OCI-M1 (cell line): ENCODE data around the gene TCF4.
A peak's percentile ranks its signal among the peaks of the same experiment; 100 is the strongest.

ENCODE experiments used
- DNase-seq: peaks from one replicate; lab custom pipeline; 2025; lab: John Stamatoyannopoulos, UW

The TCF4 gene

DNA sequence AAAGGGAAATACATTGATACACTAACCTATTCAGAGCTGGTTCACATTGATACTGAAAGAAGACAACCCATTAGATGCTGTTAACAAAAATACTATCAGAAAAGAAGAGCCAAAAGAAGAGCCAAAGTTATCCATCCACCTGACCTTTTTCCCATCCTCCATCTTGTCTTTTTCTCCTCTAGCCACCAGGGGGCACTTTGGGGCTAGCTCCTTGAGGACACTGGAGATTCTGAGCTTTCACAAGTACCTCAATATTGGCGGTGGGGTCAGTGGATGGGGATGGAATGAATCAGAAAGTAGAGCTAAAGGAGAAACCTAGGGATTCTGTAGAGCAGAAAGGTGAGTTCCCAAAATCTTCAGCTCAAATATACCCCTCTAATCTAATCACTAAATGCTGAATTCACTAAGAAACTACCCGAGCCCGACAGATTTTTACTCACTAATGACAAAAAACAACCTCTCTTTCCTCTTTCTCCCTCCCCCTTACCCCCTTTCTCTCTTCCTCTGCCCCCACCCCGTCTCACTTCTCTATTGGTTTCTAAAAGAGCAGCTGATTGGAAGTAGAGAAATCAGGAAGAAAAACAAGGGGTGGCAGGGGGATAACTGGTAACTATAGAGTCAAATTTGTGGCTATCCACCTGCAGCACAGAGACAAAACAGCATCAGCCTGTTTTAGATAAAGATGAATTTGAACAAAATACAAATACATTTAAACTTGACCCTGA lies 203.3 kb downstream of the TCF4 start:
- peak; percentile 76 for DNase-seq

DNA sequence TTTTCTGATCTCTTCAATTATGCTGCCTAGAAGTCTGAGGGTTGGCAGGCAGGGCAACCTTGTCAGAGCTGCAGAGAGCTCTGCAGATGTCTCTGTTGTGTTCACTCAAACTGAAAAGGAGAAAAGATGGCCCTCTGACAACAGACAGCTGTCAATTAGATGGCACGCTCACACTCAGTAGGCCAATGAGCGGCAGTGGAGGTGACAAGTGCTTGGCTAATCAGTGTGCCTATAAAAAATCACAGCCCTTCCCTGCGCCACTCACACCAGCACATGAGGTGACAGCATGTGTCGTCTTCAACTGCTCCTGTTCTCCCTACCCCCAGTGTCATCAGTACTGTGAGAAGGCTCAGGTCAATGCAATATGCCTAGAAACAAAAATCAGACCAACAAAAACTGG lies 203.9 kb downstream of the TCF4 start:
- no peak for DNase-seq

DNA sequence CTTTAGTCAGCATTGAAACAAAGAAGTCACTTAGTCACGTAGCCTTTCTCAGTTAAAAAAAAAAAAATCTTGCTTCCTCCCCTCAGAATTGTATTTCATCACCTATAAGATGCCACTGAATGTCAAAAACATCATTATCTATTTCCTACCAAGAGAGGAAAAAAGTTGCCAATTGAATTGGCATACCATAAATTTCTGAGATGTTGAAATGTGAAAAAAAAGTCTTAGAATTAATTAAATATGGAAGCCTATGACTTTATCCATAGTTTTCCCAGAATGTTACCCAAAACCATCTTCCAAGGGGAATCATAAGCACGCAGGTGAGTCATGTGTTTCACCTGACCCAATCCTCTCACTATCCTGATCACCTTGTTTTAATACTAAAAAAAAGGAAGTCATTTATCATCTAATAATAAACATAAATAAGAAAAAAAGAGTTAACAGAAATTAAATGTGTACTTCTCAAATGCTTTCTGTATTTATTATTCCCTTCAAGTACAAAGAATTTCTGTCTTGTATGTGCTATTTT lies 205.7 kb downstream of the TCF4 start:
- no peak for DNase-seq

DNA sequence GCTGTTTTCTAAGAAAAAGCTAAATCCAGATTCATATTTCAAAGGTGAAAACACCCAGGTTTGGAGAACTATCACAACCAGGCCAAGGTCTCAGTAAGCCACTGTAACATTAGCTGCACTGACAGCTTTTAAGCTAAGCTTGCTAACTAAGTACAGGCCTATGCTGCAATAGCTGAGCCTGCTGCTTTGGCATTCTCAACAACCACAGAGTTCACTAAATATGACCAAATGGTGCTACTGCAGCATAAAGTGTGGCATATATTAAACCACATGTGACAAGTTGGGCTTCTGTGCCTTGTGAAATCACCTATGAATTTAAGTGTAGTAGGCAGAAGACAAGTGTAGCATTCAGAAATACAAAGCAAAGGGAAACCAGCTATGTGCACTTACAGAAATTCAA lies 206.7 kb downstream of the TCF4 start:
- no peak for DNase-seq

DNA sequence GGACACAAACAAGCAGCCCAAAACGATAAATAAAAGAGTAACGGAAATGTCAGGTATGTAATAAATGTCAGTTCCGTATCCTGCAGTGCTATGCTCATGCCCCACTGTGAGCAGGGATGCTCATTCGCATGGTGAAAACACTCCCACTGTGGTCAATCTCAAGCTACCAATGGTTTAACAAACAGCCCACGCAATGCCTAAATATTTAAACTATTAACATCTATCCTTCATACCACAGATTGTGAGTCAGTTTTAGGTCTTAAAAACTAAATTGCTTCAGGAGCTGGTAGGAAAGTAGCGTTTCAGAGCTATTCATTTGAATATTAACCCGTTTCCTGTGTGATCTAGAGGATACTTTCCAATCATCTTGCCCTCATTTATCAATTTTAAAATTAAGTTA lies 207.4 kb downstream of the TCF4 start:
- DNase-seq: no peak

DNA sequence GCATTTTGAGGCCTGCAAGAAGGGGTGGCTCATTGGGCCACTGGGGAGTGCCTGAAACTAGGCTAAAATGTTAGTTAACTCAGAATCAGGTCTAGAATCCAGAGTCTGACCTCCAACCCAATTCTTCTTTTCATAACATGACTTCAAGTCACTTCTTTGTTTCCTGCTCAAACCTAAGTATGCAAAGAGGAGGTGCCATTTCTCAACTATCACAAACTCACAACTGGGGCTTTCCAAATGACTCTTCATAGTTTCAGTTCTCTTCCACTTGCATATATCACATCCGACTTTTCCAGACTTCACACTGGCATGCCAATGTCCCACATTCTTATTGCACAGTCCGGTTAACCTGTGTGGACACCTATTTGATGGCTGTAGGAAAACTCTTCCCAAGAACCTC lies 211.6 kb downstream of the TCF4 start:
- no peak for DNase-seq

DNA sequence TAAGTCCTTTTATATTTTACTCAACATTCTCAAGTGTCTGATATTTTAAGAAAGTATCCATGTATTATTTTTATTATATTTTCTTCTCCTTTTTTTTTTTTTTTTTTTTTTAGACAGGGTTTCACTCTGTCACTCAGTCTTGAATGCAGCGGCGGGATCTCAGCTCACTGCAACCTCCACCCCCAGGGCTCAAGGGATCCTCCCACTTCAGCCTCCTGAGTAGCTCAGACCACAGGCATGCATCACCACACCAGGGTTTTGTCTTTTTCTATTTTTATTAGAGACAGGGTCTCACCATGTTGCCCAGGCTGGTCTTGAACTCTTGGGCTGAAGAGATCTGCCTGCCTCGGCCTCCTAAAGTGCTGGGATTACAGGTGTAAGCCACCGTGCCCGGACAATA lies 212.1 kb downstream of the TCF4 start:
- DNase-seq: no peak

DNA sequence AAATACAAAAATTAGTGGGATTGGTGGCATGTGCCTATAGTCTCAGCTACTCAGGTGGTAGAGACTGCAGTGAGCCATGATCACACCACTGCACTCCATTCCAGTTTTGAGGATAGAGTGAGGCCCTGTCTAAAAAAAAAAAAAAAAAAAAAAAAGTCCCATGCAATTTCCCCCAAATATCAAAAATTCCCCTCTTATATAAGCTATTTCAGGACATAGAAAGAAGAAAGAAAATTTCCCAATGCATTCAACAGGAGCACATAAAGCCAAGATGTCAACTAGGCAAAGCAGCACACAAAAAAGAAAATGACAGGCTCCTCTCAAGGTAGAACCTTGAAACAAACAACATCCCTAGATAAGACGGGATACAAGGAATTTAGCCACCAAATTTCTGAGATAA lies 213.3 kb downstream of the TCF4 start:
- DNase-seq: no peak

DNA sequence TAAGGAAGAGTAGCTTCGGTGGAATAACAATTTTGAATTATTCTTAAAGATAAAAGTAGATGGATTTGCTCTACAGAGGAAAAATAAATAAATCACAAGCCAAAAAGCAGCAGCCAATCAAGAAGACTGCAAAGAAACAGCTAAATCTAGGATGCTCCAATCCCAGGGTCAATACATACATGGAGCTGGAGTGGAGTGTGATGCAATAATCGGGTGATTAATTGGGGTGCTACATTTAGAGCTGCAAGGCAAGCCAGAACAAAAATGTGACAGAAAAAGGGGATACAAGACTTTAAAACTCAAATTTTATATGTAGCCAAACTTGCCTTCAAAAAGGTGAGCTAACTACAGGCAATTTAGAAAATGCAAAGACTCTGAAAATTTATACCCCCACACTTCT lies 215.8 kb downstream of the TCF4 start:
- DNase-seq: no peak

DNA sequence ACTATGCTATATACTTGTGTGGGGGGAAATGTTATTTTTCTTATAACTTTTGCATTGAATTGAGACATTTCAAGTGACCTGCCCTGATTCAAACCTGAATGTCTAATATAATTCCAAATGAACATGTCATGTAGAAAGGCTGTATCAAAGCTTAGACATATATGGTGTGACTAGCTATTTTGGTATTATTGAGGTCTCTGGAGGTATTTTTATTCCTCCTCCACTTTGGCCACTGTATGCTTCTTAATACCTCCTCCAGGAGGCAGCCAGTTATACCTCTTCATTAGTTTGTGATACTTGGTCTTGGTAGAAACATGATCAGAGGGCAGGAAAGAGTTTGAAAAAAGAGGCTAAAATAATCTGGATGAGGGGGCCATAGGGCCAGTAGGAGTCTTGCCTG lies 217.1 kb downstream of the TCF4 start:
- DNase-seq: no peak

DNA sequence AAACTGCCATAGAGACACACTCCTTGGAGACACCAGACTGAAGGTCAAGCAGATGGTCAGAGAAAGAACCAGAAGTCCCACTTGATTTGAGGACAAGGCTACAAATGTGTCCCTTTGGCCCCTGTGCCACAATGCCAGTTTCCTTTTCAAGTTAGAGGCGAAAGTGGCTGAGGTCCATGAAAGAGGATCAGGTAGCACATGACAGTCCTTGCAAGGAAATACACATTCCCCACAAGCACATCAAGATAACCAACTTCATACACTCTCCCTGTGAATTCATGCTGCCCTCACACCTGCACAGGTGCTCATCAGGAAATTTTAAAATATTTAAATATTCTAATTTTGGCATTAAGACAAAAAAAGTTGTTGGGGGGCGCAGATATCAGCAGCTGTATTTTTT lies 218.6 kb downstream of the TCF4 start:
- DNase-seq: no peak

DNA sequence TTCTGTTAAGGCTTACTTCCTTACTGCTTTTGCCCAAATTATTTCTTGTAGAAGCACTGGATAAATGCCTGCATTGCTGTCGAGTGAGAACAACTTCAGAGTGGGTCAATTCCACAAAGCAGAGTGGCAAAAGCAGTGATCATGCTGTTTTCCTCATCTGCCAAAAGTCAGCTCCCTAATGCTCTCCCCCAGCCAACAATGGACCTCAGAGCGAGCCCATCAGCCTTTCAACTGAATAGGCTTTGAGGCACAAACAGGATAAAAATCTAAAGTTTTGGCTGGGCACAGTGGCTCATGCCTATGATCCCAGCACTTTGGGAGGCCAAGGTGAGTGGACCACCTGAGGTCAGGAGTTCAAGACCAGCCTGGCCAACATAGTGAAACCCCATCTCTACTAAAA lies 222.7 kb downstream of the TCF4 start:
- DNase-seq: no peak

DNA sequence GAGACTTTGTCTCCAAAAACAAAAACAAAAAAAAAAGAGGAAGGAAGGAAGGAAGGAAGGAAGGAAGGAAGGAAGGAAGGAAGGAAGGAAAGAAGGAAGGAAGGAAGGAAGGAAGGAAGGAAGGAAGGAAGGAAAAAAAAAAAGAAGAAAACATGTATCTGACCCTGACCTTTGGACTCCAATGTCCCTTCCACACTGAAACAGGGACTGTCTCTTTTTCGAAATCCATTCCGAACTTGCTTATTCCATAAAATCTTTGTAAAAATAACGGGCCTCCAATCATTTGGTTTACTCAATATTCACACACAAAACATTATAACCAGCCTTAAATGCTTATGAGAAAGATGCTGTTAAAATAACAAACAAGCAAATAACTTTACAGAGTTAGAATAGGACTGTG lies 225.7 kb downstream of the TCF4 start:
- DNase-seq: peak; percentile 19

DNA sequence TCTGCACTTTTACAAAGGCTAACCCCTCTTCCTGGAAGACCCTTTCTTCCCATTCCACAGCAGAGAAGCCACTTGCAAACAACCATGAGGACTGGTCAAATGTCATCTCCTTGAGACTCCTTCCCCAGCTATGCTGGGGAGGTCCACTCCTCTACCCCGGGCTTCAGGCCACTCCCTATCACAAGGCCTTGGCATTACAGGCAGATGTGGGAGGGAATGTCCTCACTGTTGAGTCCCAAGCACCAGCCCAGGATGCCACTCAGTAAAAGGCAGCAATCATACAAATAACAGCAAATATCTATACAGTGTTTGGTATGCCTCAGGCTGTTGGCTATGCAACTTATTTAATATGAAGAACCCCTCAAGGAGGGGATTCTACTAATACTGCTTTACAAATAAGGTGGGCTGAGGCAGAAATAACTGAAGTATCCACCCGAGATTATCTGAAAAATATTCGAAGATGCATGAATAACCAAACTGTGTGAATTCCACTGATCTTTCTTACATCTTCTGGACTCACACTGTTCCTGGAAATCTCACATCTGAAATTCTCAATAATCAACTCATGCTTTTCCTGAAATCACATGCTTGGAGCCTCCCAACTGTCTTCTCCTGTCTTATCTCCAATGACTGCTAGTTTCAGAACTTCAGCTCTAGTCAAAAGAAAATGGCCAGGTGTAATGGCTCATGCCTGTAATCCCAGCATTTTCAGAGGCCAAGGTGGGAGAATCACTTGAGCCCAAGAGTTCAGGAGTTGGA lies 226.3 kb downstream of the TCF4 start:
- peak; percentile 64 for DNase-seq

DNA sequence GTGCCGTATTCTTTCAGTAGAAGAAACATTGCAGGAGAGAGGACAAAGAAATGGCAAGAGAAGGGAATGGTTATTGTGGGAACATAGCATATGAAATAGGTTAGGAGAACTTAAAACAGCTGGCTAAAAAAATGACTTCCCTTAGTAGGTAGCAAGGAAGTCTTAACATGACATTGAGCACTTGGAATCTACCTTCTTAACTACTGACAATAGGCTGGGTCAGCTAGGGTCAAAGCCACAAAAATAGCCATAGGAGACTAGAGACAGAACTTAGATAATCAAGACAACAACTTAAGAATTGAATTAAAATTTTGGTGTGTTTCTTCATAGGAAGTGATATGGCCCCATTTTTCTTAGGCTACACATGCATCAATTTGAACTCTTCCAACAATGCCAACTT lies 227.9 kb downstream of the TCF4 start:
- DNase-seq: no peak

DNA sequence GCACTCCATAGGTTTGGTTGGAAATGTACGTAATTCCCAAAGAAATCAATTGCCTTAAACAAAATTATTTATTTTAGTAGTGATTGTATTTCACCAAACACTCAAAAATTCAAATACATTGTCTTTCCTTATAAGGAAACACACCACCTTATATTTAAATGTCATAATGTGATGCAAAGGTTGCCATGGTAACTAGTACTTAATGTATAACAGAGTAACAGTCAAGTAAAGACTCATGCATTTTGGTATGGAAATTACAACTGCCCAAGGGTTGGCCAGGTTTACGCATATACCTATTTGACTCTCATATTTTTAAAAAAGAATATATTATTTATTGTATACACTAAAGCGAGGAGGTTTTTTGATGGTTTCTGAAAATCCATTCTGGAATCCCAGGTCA lies 231.2 kb downstream of the TCF4 start:
- DNase-seq: no peak

DNA sequence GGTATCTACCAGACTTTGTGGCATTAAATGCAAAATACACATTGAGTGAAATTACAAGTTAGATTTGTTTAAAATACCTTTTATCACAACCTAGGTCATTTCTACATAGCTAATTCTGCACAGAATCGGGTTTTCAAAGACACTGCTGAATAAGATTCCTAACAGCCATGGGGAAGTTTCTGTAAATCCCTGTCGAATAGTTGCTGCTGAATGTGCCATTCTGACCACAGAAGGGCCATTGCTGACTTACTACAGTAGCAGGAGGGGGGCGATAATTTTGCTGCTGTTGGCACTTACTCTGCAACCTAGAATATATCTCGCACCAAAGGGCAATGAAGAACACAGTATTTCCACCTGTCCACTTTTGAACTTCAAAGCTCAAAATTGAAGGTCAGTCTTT lies 232.8 kb downstream of the TCF4 start:
- DNase-seq: no peak

DNA sequence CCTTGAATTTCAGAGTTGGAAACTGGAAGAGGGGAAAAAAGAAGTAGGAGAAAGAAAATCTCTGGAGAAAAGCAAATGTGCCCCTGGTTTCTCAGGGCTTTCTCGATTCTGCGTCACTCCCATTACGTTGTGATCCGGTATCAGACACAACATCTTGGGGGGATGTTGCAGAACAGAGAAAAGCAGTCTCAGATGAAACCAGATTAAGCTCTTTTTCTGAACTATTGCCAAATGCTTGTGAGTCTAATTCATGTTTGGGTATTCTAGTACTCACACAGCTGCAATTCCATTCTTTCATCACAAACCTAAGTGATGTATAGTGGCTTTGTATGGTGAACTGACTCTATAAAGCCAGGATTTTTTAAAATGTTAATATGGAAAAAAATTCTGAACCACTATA lies 233.2 kb downstream of the TCF4 start:
- DNase-seq: no peak

DNA sequence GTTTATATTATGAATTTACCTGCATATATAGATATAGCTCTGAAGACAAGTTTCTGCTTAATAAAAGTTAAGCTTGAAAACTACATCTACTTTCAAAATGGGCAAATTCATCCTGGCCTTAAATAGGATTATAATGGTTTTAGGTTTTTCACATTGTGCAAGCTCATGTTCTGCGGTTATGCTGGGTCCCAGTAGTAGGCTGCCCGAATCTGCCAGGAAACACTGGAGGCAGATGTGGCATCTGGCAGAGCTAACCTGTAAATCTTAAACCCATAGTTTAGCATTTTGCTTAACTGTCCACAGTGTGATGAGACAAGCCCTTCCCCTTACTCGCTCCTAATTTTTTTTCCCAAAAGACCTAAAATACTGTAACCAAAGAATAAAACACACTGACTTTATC lies 234.2 kb downstream of the TCF4 start:
- no peak for DNase-seq

DNA sequence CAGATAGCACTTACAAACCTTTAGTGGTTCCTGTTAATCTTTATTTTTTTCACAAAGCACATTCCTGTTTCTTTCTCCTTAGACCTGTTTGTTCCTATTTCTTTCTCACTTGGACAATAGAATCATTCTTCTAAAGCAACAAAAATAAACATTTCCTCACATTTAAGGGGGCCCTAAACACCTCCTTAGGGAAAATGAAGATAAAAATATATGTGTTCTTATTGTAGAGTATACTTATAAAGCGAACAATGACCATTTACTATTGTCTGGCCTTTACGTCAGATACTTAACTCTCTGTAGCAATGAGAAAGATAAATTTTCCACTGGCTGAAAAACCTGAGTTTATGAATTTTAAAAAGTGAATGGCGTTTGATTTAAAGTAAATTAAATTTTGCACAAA lies 234.6 kb downstream of the TCF4 start:
- DNase-seq: no peak

DNA sequence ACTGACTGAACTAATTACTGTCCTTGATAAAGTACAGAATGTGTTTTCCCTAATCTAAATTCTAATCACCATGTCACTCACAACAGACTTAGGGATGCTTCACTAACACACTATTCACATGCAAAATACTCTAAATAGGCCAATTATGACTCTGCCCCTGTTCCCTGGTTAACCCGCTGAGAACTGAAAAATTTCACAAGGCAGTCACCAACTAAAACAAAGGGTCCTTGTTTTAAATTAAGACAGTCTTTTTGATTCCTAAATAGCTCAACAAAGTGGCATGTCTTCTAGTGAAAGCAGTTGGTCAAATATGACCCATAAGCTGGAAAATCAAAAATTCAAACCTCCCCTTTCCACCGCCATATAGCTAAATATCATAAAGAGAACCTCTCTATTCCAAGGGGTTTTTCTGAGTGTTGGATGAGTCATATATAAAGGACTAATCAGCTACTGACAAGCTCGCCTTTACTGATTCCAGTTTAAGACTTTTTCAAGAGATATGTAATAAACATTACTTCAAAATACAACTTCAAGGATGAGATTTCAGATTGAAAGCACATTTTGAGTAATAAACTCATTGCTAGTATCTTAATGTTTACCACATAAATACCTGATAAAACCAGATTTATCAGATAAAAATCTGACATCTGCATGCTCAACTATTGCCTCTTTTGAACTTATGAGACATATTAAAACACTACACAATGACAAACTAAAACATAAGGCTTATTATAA lies 235.8 kb downstream of the TCF4 start:
- DNase-seq: no peak

DNA sequence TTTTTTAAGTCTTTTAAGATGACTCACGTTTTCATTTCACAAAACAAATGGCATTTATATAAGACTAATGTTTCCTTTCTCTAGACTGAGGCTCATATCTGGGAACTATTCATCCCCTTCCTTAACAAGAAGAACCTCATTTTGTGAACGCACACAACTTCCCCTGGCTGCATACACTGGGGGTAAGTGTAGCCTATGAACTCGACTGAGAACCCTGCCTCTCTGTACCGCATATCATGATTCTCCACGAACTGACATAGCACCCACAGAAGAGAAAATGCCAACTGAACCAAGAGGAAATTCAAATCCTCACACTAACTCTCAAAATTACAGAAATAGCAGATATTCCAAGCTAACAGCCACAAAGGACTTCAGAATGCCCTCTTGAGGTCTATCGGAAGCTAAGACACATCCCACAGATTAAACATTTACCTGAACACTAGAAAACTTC lies 236.7 kb downstream of the TCF4 start:
- DNase-seq: no peak

DNA sequence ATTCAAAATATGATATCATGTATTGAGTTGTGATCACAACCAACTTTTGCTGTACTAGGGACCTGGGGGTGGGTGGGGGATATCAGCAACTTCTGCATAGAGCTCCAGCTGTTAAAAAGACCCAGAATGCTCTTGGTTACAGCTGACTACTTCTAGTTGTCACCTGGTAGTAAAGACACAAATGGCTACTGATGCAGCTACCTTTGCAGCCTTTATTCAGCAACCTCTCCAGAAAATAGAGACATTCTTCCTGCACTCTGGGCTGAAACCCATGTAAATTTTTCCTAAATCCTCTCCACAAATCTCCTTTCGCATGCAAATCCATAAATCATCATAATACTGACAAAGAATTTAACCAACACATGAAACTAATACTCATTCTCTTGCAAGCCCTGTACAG lies 238.3 kb downstream of the TCF4 start:
- DNase-seq: no peak
